Ascending aorta (tissue), 2 donors: ENCODE data around the gene HIVEP3. TPM values are rescaled to one million over a fixed set of nuclear protein-coding genes. Genes with fewer than 3 reads are reported as not detected.
A peak's percentile ranks its signal among the peaks of the same experiment; 100 is the strongest.

Experiments used
- DNase-seq, 2 donors: peaks; one replicate each; pipeline ENCODE4 v3.0.0-alpha.2; 2019; ENCODE audit warnings: low spot score in 2 of 2
- H3K27ac ChIP-seq, 2 donors: fragments of 200-600 bp; sonication (generic); one replicate each; pipeline ENCODE4 v1.5.1; 2016 to 2017; ENCODE audit warnings: mild to moderate bottlenecking in 1 of 2
- H3K27me3 ChIP-seq: fragments of 200-600 bp; sonication (generic); one replicate; pipeline ENCODE4 v1.5.1; 2017
- H3K36me3 ChIP-seq, 2 donors: fragments of 200-600 bp; sonication (generic); one replicate each; pipeline ENCODE4 v1.5.1; 2016
- H3K4me1 ChIP-seq, 2 donors: fragments of 200-600 bp; sonication (generic); one replicate each; pipeline ENCODE4 v1.5.1; 2016 to 2017; ENCODE audit warnings: mild to moderate bottlenecking in 1 of 2
- H3K4me3 ChIP-seq, 2 donors: fragments of 200-600 bp; sonication (generic); one replicate each; pipeline ENCODE4 v1.5.1; 2016 to 2017; ENCODE audit warnings: mild to moderate bottlenecking in 1 of 2
- H3K9me3 ChIP-seq, 2 donors: fragments of 200-600 bp; sonication (generic); one replicate each; pipeline ENCODE4 v1.5.1; 2016
- intact Hi-C: fragments of 100-400 bp; cut with DNase I; formaldehyde crosslinking; loops from one replicate; pipeline ENCODE4 v1.15.1; 2023
- total RNA-seq: library from RNA; depleted of rRNA; stranded (reverse); fragments of >200 nt; gene quantifications from one replicate; pipeline ENCODE4 v1.1.0, GENCODE V29; 2016
- TF ChIP-seq, protein P1 (sequence below), 3 experiments: fragments of 200-600 bp in 2 of 3; fragments of 450-650 bp in 1 of 3; sonication (generic) in 2 of 3; IDR thresholded peaks; one replicate each; pipeline ENCODE4 v1.5.1; 2016 to 2019; ENCODE audit warnings: antibody characterized with exemption in 3 of 3, mild to moderate bottlenecking in 1 of 3, moderate library complexity in 1 of 3

HIVEP3 gene
- total RNA-seq, 1 donor from 2014 or later = 0.32 TPM

DNA sequence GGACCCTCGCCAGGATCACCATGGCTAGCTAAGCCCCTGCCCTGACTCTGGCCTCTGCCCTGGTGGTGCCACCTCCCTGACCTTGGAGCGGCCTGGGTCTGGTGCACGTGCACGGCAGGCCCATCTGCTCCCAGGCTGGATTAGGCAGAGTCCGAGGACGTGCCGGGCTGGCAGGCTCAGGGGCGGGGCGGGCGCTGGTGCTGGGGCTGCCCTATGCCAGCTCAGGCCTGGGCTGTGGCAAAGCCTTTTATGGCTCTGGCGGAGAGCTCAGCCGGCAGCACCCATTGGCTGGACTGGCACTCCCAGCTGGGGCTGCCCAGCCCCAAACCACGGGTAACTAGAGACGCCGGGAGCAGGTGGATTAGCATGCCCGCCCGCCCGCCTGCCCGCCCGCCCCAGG lies 417.1 kb downstream of the HIVEP3 start:
- intact Hi-C loops = loop anchor here (5.0 kb wide), 1 partner anchor 119 kb away; no protein-coding TSS in a partner anchor
- no peaks in the 10 kb centered on the region for H3K9me3 ChIP-seq
- H3K27ac ChIP-seq = peak overlapping the region; percentile 93 to 97

DNA sequence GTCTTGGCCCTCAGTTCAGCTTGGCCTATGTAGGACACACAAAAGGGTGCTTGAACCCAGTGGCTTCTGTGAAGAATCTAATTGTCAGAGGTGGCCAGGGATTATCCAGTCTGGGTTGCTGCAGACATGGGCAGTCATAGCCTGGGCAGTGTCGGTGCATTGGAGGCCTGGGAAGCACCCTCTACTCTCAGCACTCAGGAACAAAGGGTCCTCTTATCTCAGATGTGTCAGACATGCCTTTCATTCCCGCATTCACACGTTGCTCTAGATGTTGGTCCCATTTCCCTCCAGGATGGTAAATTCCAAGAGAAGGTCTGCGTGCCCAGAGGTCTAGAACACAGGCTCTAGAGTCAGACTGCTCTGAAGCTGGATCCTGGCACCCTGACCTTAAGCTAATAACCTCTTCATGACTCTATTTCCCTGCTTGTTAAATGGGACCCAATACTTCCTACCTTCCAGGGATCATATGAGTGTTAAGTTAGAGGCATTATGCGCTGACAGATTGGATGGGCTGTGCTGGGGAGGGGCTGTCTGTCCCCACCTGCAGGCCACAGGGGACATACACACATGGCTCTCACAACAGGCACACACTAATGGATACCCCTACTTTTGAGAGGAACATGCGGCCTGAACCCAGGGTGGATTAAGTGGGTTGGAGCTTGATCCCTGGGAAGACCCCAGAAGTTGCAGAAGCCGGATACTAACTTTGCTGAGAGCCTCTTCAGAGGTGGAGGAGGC lies 417.8 kb downstream of the HIVEP3 start:
- intact Hi-C loops = loop anchor here (5.0 kb wide), 1 partner anchor 119 kb away; no protein-coding TSS in a partner anchor
- Histone ChIP-seq H3K4me3 (no peak overlapping the region), H3K36me3 (no peaks in the 10 kb centered on the region), H3K9me3 (no peaks in the 10 kb centered on the region), H3K27ac (peak overlapping the region; percentile 93 to 97), H3K4me1 (peaks cover 22 to 45% of the 10 kb centered on the region in 2 donors), H3K27me3 (no peaks in the 10 kb centered on the region)
- TF ChIP-seq, protein P1, sequence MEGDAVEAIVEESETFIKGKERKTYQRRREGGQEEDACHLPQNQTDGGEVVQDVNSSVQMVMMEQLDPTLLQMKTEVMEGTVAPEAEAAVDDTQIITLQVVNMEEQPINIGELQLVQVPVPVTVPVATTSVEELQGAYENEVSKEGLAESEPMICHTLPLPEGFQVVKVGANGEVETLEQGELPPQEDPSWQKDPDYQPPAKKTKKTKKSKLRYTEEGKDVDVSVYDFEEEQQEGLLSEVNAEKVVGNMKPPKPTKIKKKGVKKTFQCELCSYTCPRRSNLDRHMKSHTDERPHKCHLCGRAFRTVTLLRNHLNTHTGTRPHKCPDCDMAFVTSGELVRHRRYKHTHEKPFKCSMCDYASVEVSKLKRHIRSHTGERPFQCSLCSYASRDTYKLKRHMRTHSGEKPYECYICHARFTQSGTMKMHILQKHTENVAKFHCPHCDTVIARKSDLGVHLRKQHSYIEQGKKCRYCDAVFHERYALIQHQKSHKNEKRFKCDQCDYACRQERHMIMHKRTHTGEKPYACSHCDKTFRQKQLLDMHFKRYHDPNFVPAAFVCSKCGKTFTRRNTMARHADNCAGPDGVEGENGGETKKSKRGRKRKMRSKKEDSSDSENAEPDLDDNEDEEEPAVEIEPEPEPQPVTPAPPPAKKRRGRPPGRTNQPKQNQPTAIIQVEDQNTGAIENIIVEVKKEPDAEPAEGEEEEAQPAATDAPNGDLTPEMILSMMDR (IDR thresholded peaks at IDR 0.05) = no peak
- no peak for DNase-seq

More for the DNA sequence above, 417.1 kb downstream of the HIVEP3 start:
- DNase-seq = no peak
- Histone ChIP-seq H3K27me3 (no peaks in the 10 kb centered on the region), H3K4me3 (no peak overlapping the region), H3K36me3 (no peaks in the 10 kb centered on the region), H3K4me1 (peaks cover 18 to 41% of the 10 kb centered on the region in 2 donors)
- TF ChIP-seq, protein P1 (IDR thresholded peaks at IDR 0.05) = no peak

DNA sequence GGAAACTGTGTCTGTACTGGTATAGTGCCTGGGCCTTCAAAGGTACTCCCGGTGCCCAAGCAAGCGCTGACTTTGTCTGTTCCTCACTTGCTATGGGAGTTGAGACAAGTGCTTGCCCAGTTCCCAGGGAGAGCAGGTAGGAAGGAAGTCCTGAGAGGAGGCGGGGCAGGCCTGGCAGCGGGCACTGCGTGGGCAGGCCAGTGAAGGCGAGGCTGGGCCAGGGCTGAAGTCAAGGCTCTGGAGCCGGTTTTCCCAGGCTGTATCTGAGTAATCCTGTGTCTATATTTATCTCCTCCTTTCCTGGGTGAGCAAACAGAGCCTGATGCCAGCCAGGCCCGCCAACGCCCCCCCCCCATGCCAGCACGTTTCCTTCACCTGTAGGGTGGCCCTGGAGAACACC lies 418.3 kb downstream of the HIVEP3 start:
- TF ChIP-seq, protein P1 (IDR thresholded peaks at IDR 0.05) = no peak
- Histone ChIP-seq H3K36me3 (no peaks in the 10 kb centered on the region), H3K9me3 (no peaks in the 10 kb centered on the region), H3K27ac (peak overlapping the region; percentile 93 to 97), H3K4me3 (peak overlapping the region in 1 of 2 donors; percentile 9), H3K4me1 (peaks cover 25 to 50% of the 10 kb centered on the region in 2 donors), H3K27me3 (no peaks in the 10 kb centered on the region)
- DNase-seq = peak; percentile 68 to 92
- intact Hi-C loops = loop anchor here (5.0 kb wide), 1 partner anchor 118 kb away; no protein-coding TSS in a partner anchor

DNA sequence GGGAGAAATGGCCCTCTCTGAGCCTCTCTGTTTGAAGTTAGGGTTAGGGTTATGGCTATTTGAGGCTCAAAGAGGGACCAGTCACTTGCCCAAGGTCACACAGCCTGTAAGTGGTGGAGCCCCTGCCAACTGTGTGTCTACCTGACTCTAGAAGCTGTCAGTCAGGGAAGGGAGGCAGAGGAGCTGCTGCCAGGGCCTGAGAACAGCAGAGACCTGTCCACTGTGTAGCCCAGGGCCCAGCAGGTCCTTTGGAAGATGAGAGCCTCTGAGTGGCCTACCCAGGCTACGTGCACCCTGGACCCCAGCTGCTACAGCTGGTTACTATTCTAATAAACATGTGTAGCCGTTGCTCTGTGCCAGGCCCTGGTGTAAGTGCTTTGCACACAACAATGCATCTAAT lies 419.1 kb downstream of the HIVEP3 start:
- H3K36me3 ChIP-seq = no peaks in the 10 kb centered on the region
- TF ChIP-seq, protein P1 (IDR thresholded peaks at IDR 0.05) = no peak
- intact Hi-C loops = loop anchor here (5.0 to 10.0 kb wide), 6 partner anchors 82 to 1455 kb away; partner anchors contain the start of genes FOXO6, NFYC and SLC2A1
- no peak for DNase-seq
- H3K9me3 ChIP-seq = no peaks in the 10 kb centered on the region
- peak overlapping the region; percentile 93 to 97 for H3K27ac ChIP-seq
- no peaks in the 10 kb centered on the region for H3K27me3 ChIP-seq
- peaks cover 27 to 55% of the 10 kb centered on the region in 2 donors for H3K4me1 ChIP-seq
- no peak overlapping the region for H3K4me3 ChIP-seq

DNA sequence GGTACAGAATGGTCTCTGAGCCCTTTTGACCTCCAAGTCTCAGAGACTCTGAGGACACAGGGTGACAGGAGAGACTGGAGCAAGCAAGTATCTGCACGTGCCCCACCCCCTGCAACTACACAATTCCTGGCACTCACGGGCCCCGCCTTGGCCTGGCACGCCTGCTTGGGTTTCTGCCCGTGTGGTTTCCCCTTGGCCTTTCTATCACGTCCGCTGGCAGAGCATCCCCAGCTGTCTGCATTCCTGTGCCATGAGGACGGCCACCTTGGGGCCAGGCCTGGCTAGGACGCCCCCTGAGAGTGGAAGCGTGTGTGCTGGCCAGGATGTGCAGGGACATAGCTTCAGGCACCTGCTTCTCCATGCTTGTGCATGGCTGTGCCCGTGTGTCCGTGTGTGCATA lies 419.9 kb downstream of the HIVEP3 start:
- peak in 1 of 2 donors; percentile 87 for DNase-seq
- H3K27me3 ChIP-seq = no peaks in the 10 kb centered on the region
- peaks cover 27 to 55% of the 10 kb centered on the region in 2 donors for H3K4me1 ChIP-seq
- TF ChIP-seq, protein P1 (IDR thresholded peaks at IDR 0.05) = no peak
- intact Hi-C loops = loop anchor here (5.0 to 10.0 kb wide), 6 partner anchors 82 to 1456 kb away; partner anchors contain the start of genes FOXO6, NFYC and SLC2A1
- no peaks in the 10 kb centered on the region for H3K9me3 ChIP-seq
- no peak overlapping the region for H3K4me3 ChIP-seq
- no peaks in the 10 kb centered on the region for H3K36me3 ChIP-seq
- peak overlapping the region; percentile 93 to 97 for H3K27ac ChIP-seq
